Esophagus muscularis mucosa (tissue), 4 donors: ENCODE measurements around the gene NTN5.

Experiments
- CTCF ChIP-seq, 3 experiments: fragments of 200-600 bp in 2 of 3; fragments of 450-650 bp in 1 of 3; sonication (generic) in 2 of 3; IDR thresholded peaks; one replicate each; pipeline ENCODE4 v1.5.1; 2017 to 2019; ENCODE audit warnings: antibody characterized with exemption in 3 of 3, mild to moderate bottlenecking in 2 of 3, moderate library complexity in 1 of 3
- EP300 ChIP-seq: sonication (generic); formaldehyde crosslinking; IDR thresholded peaks from one replicate; pipeline ENCODE4 v1.6.1; 2017; ENCODE audit warnings: antibody characterized with exemption
- POLR2AphosphoS5 ChIP-seq, 2 donors: sonication (generic); formaldehyde crosslinking; IDR thresholded peaks; one replicate each; pipeline ENCODE4 v1.6.1; 2017; ENCODE audit warnings: antibody characterized with exemption in 2 of 2

GRCh38 chr19:48644355-48644754, 28.5 kb downstream of the NTN5 start:
- no peak for TF ChIP-seq CTCF (IDR thresholded peaks at IDR 0.05)
- no peak for TF ChIP-seq EP300
- no peak for TF ChIP-seq POLR2AphosphoS5 (IDR thresholded peaks at IDR 0.05)
